ENCODE measurements around the gene LILRA1.
"Not testable (repeated sequence)": the region's sequence is repeated elsewhere in the genome, so short reads cannot be mapped to it uniquely, and the experiment has no call there.

LILRA1 gene

GRCh38 chr19:54593445-54593844 lies at the start of gene LILRA1:
TSS of gene LILRA1 (plus strand) at chr19:54593632. CDS start at chr19:54594245, 613 bp downstream.
- DNase-seq = not testable (repeated sequence)

- no peak for DNase-seq
Measured at GRCh38 chr19:54548806-54549205, 44.6 kb upstream of the LILRA1 start.

GRCh38 chr19:54549224-54549623 lies 44.2 kb upstream of the LILRA1 start:
- DNase-seq = no peak

GRCh38 chr19:54551293-54551692 lies 42.1 kb upstream of the LILRA1 start:
- DNase-seq = no peak

GRCh38 chr19:54551950-54552912 lies 41.2 kb upstream of the LILRA1 start:
- no peak for DNase-seq

GRCh38 chr19:54552913-54553310 lies 40.5 kb upstream of the LILRA1 start:
- DNase-seq = no peak

- DNase-seq = no peak
Measured at GRCh38 chr19:54554006-54554405, 39.4 kb upstream of the LILRA1 start.

- DNase-seq = no peak
Measured at GRCh38 chr19:54554896-54555295, 38.5 kb upstream of the LILRA1 start.

GRCh38 chr19:54556194-54556593 lies 37.2 kb upstream of the LILRA1 start:
- no peak for DNase-seq

- no peak for DNase-seq
Measured at GRCh38 chr19:54558339-54558738, 35.1 kb upstream of the LILRA1 start.

- DNase-seq = no peak
Measured at GRCh38 chr19:54560881-54561385, 32.5 kb upstream of the LILRA1 start.

- no peak for DNase-seq
Measured at GRCh38 chr19:54561840-54562239, 31.6 kb upstream of the LILRA1 start.

GRCh38 chr19:54563206-54563605 lies 30.2 kb upstream of the LILRA1 start:
- DNase-seq = not testable (repeated sequence)

- no peak for DNase-seq
Measured at GRCh38 chr19:54570316-54570715, 23.1 kb upstream of the LILRA1 start.

GRCh38 chr19:54571715-54572615 lies 21.5 kb upstream of the LILRA1 start:
- DNase-seq = not testable (repeated sequence)

- DNase-seq = no peak
Measured at GRCh38 chr19:54572696-54573311, 20.6 kb upstream of the LILRA1 start.

- DNase-seq = no peak
Measured at GRCh38 chr19:54573330-54573872, 20.0 kb upstream of the LILRA1 start, which contains the start of gene LILRA2. TSS of gene LILRA2 (plus strand) at chr19:54573790. CDS start at chr19:54573879, 89 bp downstream.

GRCh38 chr19:54574051-54574450 lies 19.4 kb upstream of the LILRA1 start:
- no peak for DNase-seq

- no peak for DNase-seq
Measured at GRCh38 chr19:54574527-54575056, 18.8 kb upstream of the LILRA1 start.

- not testable (repeated sequence) for DNase-seq
Measured at GRCh38 chr19:54575205-54575604, 18.2 kb upstream of the LILRA1 start.

GRCh38 chr19:54576411-54576976 lies 16.9 kb upstream of the LILRA1 start:
- no peak for DNase-seq

GRCh38 chr19:54577334-54577733 lies 16.1 kb upstream of the LILRA1 start:
- no peak for DNase-seq

Data from cortex of kidney (tissue), 1 donor.